ENCODE results near the gene KRTAP9-4.
"Not testable (repeated sequence)": the region's sequence is repeated elsewhere in the genome, so short reads cannot be mapped to it uniquely, and the experiment has no call there.

Gene KRTAP9-4

DNA sequence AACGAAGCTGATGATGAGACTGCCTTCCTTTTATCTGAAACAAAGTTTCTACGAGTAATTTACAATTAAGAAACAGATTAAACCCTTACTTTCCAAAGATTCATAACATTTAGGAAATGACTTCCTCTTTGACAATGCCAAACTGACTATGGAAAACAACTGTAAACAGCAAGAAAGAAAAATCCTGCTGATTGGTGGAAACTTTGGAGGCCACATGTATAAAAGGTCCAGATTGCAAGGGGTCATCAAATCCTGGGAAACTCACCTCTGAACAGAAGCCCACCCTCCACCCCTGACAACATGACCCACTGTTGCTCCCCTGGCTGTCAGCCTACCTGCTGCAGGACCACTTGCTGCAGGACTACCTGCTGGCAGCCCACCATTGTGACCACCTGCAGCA, 15.6 kb downstream of the KRTAP9-4 start, which contains the start of gene KRTAP9-6:
Gene KRTAP9-6 (plus strand): TSS at position 301 of the 400 bp plus-strand sequence. CDS start 0 bp downstream, at position 301.
- no peak for DNase-seq

GRCh38 chr17:41267711-41268110, 18.2 kb downstream of the KRTAP9-4 start:
- no peak for DNase-seq

- DNase-seq = not testable (repeated sequence)
Observed at GRCh38 chr17:41271323-41271722, 21.8 kb downstream of the KRTAP9-4 start.

GRCh38 chr17:41271858-41272257, 22.4 kb downstream of the KRTAP9-4 start:
- no peak for DNase-seq

GRCh38 chr17:41275648-41276190, 26.2 kb downstream of the KRTAP9-4 start, which contains the start of gene KRTAP9-7:
Gene KRTAP9-7, plus strand, starts transcription at chr17:41275698. Its CDS starts 0 bp downstream, at chr17:41275698.
- DNase-seq = not testable (repeated sequence)

- no peak for DNase-seq
Observed at GRCh38 chr17:41278176-41278955, 28.9 kb downstream of the KRTAP9-4 start.

- DNase-seq = no peak
Observed at GRCh38 chr17:41284043-41284442, 34.6 kb downstream of the KRTAP9-4 start.

DNA sequence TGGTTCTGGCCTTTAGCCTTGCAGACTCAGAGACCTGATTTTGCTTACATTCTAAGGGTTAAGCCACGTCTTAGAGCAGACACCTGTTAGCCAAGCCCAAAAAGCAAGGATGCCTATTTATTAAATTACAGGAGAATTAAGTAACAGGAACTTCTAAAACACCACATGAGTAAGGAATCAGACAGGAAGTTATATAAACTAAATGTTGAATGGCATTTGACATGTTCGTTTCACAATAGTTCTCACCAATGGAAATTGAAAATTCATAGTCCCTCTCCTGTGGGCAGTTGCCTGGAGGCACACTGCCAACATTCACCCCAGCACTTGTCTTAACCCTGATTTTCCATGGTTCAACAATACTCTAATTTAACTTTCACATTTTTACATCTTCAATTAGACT, 35.1 kb downstream of the KRTAP9-4 start:
- DNase-seq = no peak

DNA sequence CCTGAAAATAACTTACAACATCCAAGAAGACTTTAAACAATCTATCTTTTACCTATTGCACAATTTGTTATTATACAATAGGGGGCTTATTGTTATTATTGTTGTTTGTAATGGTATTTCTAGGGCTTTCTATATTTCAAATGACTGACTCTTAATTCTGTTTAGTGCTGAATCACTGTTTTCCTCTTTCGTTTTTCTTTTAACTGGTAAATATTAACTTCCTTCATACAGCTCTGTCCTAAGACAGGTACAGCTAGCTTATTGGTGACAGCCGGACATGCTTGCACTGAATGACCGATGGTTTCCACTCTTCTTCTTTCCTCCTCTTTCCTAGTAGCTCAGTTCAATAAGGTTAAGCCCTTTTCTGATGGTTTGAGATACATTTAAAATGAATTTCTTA, 37.6 kb downstream of the KRTAP9-4 start:
- no peak for DNase-seq

- DNase-seq = no peak
Observed at GRCh38 chr17:41294016-41294415, 44.5 kb downstream of the KRTAP9-4 start.

GRCh38 chr17:41296846-41297245, 47.4 kb downstream of the KRTAP9-4 start:
- no peak for DNase-seq

DNA sequence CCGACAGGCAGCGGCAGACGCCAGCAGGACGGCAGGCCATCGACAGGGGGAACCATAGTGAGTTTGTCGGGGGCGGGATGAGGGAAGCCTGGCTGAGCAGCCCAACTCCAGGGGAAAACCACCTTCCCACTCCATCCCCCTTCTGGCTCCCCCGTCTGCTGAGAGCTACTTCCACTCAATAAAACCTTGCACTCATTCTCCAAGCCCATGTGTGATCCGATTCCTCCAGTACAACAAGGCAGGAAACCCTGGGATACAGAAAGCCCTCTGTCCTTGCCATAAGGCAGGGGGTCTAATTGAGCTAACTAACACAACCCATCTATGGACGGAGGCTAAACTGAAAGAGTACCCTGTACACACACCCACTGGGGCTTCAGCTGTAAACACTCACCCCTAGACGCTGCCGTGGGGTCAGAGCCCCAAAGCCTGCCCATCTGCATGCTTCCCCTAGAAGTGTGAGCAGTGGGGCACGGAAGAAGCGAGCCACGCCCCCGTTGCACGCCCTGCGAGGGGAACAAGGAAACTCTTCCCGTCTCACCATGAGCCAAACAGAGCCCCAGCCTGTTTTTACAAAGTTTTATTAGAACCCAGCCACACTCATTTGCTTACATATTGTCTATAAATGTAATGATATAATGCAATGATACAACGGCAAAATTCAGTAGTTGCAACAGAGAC, 49.1 kb downstream of the KRTAP9-4 start:
- DNase-seq = no peak
